ENCODE data around the gene TMEM115. TPM values are rescaled to one million over a fixed set of nuclear protein-coding genes. Genes with fewer than 3 reads are reported as not detected.

TMEM115 gene
- total RNA-seq, 1 donor from 2014 or later = 42.5 TPM

GRCh38 chr3:50350527-50351322 lies 8.6 kb downstream of the TMEM115 start, which contains the start of the genes CYB561D2 and NPRL2:
CYB561D2 (plus strand) TSS chr3:50350862; CDS start chr3:50351434, 572 bp downstream.
NPRL2 (minus strand) TSS chr3:50350775; CDS start chr3:50350652, 123 bp downstream.
- no peak for TF ChIP-seq CTCF (IDR thresholded peaks at IDR 0.05; ENCODE audit: partially characterized antibody, unreplicated experiment)
- peaks cover 4% of the 10 kb centered on the region for H3K9me3 Mint-ChIP-seq (ENCODE audit: unreplicated experiment)

GRCh38 chr3:50350213-50350526 lies 9.2 kb downstream of the TMEM115 start:
- Mint-ChIP-seq H3K36me3 (ENCODE audit: unreplicated experiment) (no peaks in the 10 kb centered on the region), H3K27ac (ENCODE audit: unreplicated experiment) (peak overlapping the region; percentile 39), H3K9me3 (ENCODE audit: unreplicated experiment) (peaks cover 4% of the 10 kb centered on the region), H3K4me1 (ENCODE audit: low read depth, unreplicated experiment) (peaks cover 12% of the 10 kb centered on the region), H3K4me3 (ENCODE audit: unreplicated experiment) (peak overlapping the region; percentile 87), H3K27me3 (ENCODE audit: unreplicated experiment) (peaks cover 2% of the 10 kb centered on the region)
- no peak for TF ChIP-seq CTCF (IDR thresholded peaks at IDR 0.05; ENCODE audit: partially characterized antibody, unreplicated experiment)
- DNase-seq = no peak

More at GRCh38 chr3:50350527-50351322, 8.6 kb downstream of the TMEM115 start, which contains the start of the genes CYB561D2 and NPRL2:
- Mint-ChIP-seq H3K27ac (ENCODE audit: unreplicated experiment) (peak within 1 kb of the TSS; percentile 39), H3K4me1 (ENCODE audit: low read depth, unreplicated experiment) (peaks cover 12% of the 10 kb centered on the region), H3K27me3 (ENCODE audit: unreplicated experiment) (peaks cover 4% of the 10 kb centered on the region), H3K4me3 (ENCODE audit: unreplicated experiment) (peak within 1 kb of the TSS; percentile 87), H3K36me3 (ENCODE audit: unreplicated experiment) (no peaks in the 10 kb centered on the region)
- peak; percentile 98 for DNase-seq

- peak; percentile 66 for TF ChIP-seq CTCF (IDR thresholded peaks at IDR 0.05; ENCODE audit: partially characterized antibody, unreplicated experiment)
- Mint-ChIP-seq H3K4me1 (ENCODE audit: low read depth, unreplicated experiment) (peaks cover 12% of the 10 kb centered on the region), H3K27me3 (ENCODE audit: unreplicated experiment) (peaks cover 7% of the 10 kb centered on the region), H3K9me3 (ENCODE audit: unreplicated experiment) (peaks cover 7% of the 10 kb centered on the region), H3K36me3 (ENCODE audit: unreplicated experiment) (no peaks in the 10 kb centered on the region), H3K27ac (ENCODE audit: unreplicated experiment) (no peak overlapping the region), H3K4me3 (ENCODE audit: unreplicated experiment) (no peak overlapping the region)
- peak; percentile 73 for DNase-seq
These were observed 12.0 kb downstream of the TMEM115 start for GRCh38 chr3:50347187-50347813.

GRCh38 chr3:50345586-50346234 lies 13.6 kb downstream of the TMEM115 start, which contains the start of gene ZMYND10:
ZMYND10 (minus strand) TSS chr3:50345732; CDS start chr3:50345579, 153 bp downstream.
- Mint-ChIP-seq H3K9me3 (ENCODE audit: unreplicated experiment) (peaks cover 7% of the 10 kb centered on the region), H3K4me1 (ENCODE audit: low read depth, unreplicated experiment) (peaks cover 7% of the 10 kb centered on the region), H3K4me3 (ENCODE audit: unreplicated experiment) (peak within 1 kb of the TSS; percentile 90), H3K36me3 (ENCODE audit: unreplicated experiment) (no peaks in the 10 kb centered on the region), H3K27me3 (ENCODE audit: unreplicated experiment) (peaks cover 12% of the 10 kb centered on the region), H3K27ac (ENCODE audit: unreplicated experiment) (no peak within 1 kb of the TSS)
- peak; percentile 62 for DNase-seq
- TF ChIP-seq CTCF (IDR thresholded peaks at IDR 0.05; ENCODE audit: partially characterized antibody, unreplicated experiment) = no peak
